ENCODE data around the gene GNAZ. TPM values are rescaled to one million over a fixed set of nuclear protein-coding genes. Genes with fewer than 3 reads are reported as not detected.

The GNAZ gene
- total RNA-seq, 1 donor from 2014 or later = 13.7 TPM

GRCh38 chr22:23064381-23065068 is 5.8 kb upstream of the GNAZ start:
- DNase-seq (ENCODE audit: low spot score in 2 of 2) = peak in 1 of 2 donors; percentile 59
- Histone ChIP-seq H3K27ac (no peak overlapping the region), H3K36me3 (no peaks in the 10 kb centered on the region), H3K4me3 (no peak overlapping the region), H3K27me3 (no peaks in the 10 kb centered on the region), H3K9me3 (no peaks in the 10 kb centered on the region), H3K4me1 (peaks cover 0 to 4% of the 10 kb centered on the region in 2 donors)
- no peak for TF ChIP-seq CTCF (IDR thresholded peaks at IDR 0.05)
- intact Hi-C loops (cut with DNase I) = loop anchor here (10.0 kb wide), 1 partner anchor 220 kb away; no protein-coding TSS in a partner anchor

GRCh38 chr22:23065069-23065451 is 5.3 kb upstream of the GNAZ start:
- H3K4me3 ChIP-seq = no peak overlapping the region
- TF ChIP-seq CTCF (IDR thresholded peaks at IDR 0.05) = no peak
- no peaks in the 10 kb centered on the region for H3K9me3 ChIP-seq
- DNase-seq (ENCODE audit: low spot score in 2 of 2) = peak in 1 of 2 donors; percentile 39
- H3K27me3 ChIP-seq = no peaks in the 10 kb centered on the region
- intact Hi-C loops (cut with DNase I) = loop anchor here (10.0 kb wide), 1 partner anchor 220 kb away; no protein-coding TSS in a partner anchor
- H3K4me1 ChIP-seq = peaks cover 0 to 5% of the 10 kb centered on the region in 2 donors
- H3K36me3 ChIP-seq = no peaks in the 10 kb centered on the region
- H3K27ac ChIP-seq = no peak overlapping the region

GRCh38 chr22:23065495-23066122 is 4.7 kb upstream of the GNAZ start:
- DNase-seq (ENCODE audit: low spot score in 2 of 2) = peak in 1 of 2 donors; percentile 47
- no peak for TF ChIP-seq CTCF (IDR thresholded peaks at IDR 0.05)
- intact Hi-C loops (cut with DNase I) = loop anchor here (10.0 kb wide), 1 partner anchor 219 kb away; no protein-coding TSS in a partner anchor

GRCh38 chr22:23066200-23067022 is 3.9 kb upstream of the GNAZ start:
- no peak for TF ChIP-seq CTCF (IDR thresholded peaks at IDR 0.05)
- Histone ChIP-seq H3K36me3 (no peaks in the 10 kb centered on the region), H3K27ac (no peak overlapping the region), H3K4me3 (no peak overlapping the region), H3K27me3 (no peaks in the 10 kb centered on the region), H3K9me3 (no peaks in the 10 kb centered on the region), H3K4me1 (peaks cover 4 to 10% of the 10 kb centered on the region in 2 donors)
- peak in 1 of 2 donors; percentile 53 for DNase-seq (ENCODE audit: low spot score in 2 of 2)
- intact Hi-C loops (cut with DNase I) = loop anchor here (10.0 kb wide), 1 partner anchor 218 kb away; no protein-coding TSS in a partner anchor

More at GRCh38 chr22:23065495-23066122, 4.7 kb upstream of the GNAZ start:
- Histone ChIP-seq H3K4me1 (peaks cover 2 to 5% of the 10 kb centered on the region in 2 donors), H3K27ac (no peak overlapping the region), H3K27me3 (no peaks in the 10 kb centered on the region), H3K9me3 (no peaks in the 10 kb centered on the region), H3K36me3 (no peaks in the 10 kb centered on the region), H3K4me3 (no peak overlapping the region)

GRCh38 chr22:23067023-23067650 is 3.2 kb upstream of the GNAZ start:
- peak in 1 of 2 donors; percentile 31 for DNase-seq (ENCODE audit: low spot score in 2 of 2)

More at GRCh38 chr22:23067023-23067650, 3.2 kb upstream of the GNAZ start:
- H3K27me3 ChIP-seq = no peaks in the 10 kb centered on the region
- peaks cover 4 to 10% of the 10 kb centered on the region in 2 donors for H3K4me1 ChIP-seq
- intact Hi-C loops (cut with DNase I) = loop anchor here (10.0 kb wide), 1 partner anchor 218 kb away; no protein-coding TSS in a partner anchor
- H3K36me3 ChIP-seq = no peaks in the 10 kb centered on the region
- no peaks in the 10 kb centered on the region for H3K9me3 ChIP-seq
- no peak overlapping the region for H3K4me3 ChIP-seq
- no peak for TF ChIP-seq CTCF (IDR thresholded peaks at IDR 0.05)
- no peak overlapping the region for H3K27ac ChIP-seq

Data from ascending aorta (tissue), 2 donors.